ENCODE measurements around the gene MRGPRX3.
"Not testable (repeated sequence)": the region's sequence is repeated elsewhere in the genome, so short reads cannot be mapped to it uniquely, and the experiment has no call there.

Gene MRGPRX3

DNA sequence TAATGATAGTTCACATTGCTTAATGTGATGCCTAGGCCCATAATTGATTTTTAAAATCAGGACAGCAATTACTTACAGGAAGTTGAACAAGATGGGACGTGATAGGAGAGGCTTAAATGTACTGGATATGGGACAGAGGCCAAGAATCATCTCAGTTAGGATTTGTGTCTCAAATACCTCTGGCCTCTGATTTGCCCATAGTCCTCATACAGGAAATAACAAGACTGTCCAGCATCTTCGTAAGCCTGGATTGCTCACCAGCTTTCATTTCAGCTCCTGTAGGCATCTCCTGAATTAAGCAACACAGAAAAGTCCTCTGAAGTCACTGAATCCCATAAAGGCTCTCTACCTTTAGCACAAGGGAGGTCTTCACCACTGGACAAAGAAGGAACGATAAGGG lies at the start of gene MRGPRX3:
MRGPRX3 (plus strand) TSS at position 231 of the 400 bp plus-strand sequence. CDS start 4,632 bp downstream, outside the sequence.
- in situ Hi-C loops (cut with HindIII; ENCODE audit: low sequenced_read_pairs), result no loop called here

DNA sequence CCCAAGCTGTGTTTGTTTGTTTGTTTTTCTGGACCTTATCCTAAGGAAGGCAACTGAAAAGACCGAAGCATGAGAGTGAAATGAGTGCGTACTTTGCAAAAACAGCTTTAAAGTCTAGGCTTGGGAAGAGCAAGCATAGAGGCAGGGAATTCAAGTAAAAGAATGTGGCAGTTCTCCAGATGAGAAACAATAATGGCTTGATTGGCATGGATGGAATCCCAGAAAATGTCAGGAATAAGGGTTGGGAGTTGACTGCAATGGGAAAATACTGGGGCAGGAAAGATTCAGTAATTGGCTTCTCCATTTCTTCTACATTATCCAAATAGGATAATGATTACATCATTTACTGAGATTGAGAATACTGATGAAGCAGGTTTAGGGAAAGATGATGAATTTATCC lies 44.0 kb upstream of the MRGPRX3 start:
- in situ Hi-C loops (cut with HindIII; ENCODE audit: low sequenced_read_pairs), result no loop called here

DNA sequence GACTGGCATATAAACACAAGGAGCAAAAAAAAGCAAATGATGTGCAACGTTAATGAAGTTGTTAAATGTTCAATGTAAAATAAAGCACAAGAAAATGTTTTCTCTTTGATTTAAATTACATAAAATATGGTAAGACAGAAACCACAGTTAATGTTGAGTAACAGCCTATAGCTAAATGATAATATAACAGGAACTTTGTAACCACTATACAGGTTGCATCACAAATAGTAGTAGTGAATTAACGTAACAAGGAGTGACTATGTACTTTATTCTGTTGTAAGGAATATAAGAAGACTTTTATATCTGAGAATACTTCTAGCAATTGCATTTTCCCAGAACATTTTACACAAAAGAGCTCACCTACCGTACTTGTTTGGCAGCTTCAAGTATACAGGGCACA lies 43.4 kb upstream of the MRGPRX3 start:
- in situ Hi-C loops (cut with HindIII; ENCODE audit: low sequenced_read_pairs), result no loop called here

DNA sequence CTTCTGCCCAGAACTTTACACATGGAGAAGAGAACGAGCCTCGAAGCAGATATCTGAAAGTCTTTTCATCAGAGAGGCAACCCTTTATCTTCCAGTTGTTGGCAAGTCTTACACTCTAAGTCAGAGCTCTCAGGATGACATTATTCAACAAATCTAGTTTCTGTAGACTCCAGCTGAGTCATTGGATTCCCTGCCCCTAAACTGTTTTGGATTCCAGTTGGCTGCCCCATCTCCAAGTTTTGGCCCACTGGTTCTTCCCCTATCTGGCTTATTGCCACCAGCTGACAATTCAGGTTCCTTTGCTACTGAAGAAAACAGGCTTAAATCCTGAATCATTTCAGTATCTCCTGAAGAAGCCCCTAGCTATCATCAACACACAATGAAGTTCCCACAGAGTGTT lies 40.6 kb upstream of the MRGPRX3 start:
- in situ Hi-C loops (cut with HindIII; ENCODE audit: low sequenced_read_pairs), result no loop called here

DNA sequence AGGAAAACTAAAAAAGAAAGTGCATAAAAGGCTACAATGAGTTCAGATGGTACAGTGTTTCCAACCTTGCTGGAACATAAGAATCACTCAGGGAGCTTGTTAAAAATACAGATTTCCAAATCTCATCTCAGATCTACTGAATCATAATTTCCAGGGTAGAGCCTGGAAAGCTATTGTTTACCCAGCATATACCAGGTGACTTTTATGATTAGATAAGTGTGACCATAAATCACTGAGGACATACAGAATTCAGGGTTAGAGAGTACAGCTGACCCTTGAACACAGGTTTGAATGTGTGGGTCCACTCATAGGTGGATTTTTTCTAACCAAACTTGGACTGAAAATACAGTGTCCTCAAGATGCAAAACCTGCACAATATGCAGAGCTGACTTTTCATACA lies 38.4 kb upstream of the MRGPRX3 start:
- in situ Hi-C loops (cut with HindIII; ENCODE audit: low sequenced_read_pairs), result no loop called here

DNA sequence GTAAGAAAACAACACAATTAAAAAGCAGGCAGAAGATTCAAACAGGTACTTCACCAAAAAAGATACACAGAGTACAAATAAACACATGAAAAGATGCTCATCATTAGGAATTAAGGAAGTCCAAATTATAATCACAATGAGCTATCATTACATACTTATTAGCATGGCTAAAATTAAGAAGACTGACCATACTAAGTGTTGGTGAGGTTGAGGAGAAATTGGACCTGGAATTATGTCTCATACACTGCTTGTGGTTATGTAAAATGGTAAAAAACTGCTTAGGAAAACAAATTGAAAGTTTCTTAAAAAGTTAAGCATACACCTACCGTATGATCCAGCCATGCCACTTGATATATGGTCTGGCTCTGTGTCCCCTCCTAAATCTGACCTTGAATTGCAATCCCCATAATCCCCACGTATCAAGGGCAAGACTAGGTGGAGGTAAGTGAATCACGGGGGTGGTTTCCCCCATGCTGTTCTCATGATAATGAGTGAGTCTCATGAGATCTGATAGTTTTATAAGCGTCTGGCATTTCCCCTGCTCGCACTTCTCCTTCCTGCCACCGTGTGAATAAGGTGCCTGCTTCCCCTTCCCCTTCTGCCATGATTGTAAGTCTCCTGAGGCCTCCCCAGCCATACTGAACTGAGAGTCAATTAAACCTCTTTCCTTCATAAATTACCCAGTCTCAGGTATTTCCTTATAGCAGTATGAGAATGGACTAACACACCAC lies 31.3 kb upstream of the MRGPRX3 start:
- in situ Hi-C loops (cut with HindIII; ENCODE audit: low sequenced_read_pairs), result no loop called here

DNA sequence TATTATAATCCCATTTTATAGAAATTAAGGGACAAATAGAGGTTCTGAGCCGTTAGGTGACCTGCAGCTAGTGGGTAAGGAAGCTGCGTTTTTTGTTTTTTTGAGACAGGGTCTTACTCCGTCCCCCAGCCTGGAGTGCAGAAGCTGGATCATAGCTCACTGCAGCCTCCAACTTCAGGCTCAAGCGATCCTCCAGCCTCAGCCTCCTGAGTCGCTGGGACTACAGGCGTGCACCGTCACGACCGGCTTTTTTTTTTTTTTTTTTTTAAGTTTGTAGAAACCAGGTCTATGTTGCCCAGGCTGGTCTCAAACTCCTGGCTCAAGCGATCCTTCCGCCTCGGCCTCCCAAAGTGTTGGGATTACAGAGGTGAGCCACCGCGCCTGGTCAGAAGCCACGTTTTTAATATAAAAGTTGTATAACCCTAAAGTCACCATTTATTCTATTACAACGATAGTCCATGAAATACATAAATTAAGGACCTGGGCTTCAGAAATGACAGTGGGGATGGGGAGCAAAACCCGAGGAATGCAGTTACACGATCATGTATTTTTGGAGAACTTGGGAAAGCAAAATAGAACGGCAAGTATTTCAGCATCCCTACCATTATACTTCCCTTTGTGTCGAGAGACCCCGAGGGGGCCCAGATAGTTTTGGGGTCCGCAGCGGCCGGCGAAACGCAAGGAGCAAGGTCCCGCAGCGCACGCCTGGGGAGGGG lies 27.1 kb upstream of the MRGPRX3 start:
- in situ Hi-C loops (cut with HindIII; ENCODE audit: low sequenced_read_pairs), result no loop called here

DNA sequence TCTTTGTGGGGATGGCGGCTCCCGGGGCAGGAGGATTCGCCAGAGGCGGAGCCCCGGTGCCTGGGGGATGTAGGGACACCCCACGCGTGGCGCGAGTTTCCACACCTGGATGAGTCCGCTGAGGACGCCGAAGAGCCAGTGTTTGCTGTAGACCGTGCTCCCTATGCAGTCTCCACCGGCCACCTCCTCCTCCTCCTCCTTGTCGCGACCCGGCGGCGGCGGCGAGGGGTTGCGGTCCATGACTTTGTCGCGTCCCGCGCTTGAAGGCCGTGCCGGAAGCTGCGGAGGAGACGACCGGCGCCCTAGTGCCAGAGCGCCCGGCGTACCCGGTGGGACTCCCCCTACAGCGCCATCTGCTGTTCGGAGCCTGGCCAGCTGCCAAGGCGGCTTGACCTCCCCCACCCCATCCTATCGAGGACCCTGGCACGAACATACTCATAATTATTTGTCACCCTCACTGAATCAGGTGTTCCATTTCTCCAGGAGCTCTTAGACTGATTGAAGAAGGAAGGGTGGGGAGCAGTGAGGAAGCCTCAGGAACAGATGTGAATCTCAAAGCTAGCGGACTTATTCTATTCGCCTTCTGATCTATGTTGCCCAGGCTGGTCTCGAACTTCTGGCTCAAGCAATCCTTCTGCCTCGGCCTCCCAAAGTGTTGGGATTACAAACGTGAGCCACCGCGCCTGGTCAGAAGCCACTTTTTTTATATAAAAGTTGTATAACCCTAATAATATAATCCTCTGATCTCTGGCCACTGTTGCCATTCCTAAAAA lies 26.4 kb upstream of the MRGPRX3 start, which contains the start of gene SAAL1:
SAAL1 (minus strand) TSS at position 281 of the 773 bp plus-strand sequence; CDS start at position 240, 41 bp downstream.
- in situ Hi-C loops (cut with HindIII; ENCODE audit: low sequenced_read_pairs), result no loop called here

DNA sequence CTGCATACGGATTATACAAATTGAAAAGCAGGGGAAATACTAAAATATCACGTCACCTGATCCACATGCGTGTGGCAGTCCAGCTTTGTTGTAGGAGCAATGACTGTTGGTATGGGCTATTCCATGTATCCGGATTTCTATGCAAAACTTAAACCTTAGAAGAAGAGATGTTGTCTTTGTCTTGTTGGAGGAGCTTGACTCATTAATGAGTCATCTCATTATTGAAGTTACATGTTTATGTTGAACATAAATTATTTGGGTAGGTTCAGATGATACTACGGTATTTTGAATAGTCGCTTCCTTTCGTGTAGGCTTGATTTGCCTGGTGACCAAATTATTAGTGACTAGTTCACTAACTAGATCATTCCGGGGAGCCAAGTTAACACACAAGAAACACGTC lies 25.7 kb upstream of the MRGPRX3 start:
- in situ Hi-C loops (cut with HindIII; ENCODE audit: low sequenced_read_pairs), result no loop called here

DNA sequence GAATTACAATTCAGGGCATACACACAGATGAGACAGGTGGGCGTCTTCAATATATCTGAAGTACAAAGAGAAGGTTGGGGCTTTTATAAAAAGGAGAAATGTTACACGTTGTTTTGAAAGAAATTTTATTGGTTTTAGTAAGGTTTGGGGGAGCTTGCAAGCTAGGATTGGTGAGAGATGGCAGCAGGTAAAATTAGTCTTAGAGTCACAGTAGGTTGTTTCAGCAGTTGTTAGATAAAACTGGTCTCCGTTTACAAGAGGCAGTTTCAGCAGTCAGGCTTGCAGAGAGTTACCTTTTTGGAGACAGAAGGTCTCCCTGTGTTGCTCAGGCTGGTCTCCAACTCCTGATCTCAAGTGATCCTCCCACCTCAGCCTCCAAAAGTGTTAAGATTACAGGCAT lies 24.1 kb upstream of the MRGPRX3 start:
- in situ Hi-C loops (cut with HindIII; ENCODE audit: low sequenced_read_pairs), result no loop called here

DNA sequence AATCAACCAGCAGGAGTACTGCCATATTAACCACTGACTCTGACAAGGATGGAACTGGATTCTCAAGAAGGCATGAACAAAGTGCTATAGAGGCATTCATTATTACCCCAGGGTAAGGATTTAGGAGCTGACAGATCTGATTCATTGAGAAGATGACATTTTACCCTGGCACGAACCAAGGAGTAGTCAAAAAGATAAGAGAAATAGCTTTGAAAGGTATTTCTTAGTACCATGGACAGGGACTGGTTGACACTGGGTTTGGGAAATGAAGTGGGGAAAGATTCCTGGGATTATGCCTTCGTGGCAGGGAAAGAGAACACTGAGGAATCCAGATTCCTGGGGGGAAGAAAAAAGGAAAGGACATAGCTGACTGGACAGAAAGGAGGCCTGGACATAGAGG lies 21.4 kb upstream of the MRGPRX3 start:
- in situ Hi-C loops (cut with HindIII; ENCODE audit: low sequenced_read_pairs), result loop anchor here (5.0 kb wide), 1 partner anchor 49 kb away; no protein-coding TSS in a partner anchor

DNA sequence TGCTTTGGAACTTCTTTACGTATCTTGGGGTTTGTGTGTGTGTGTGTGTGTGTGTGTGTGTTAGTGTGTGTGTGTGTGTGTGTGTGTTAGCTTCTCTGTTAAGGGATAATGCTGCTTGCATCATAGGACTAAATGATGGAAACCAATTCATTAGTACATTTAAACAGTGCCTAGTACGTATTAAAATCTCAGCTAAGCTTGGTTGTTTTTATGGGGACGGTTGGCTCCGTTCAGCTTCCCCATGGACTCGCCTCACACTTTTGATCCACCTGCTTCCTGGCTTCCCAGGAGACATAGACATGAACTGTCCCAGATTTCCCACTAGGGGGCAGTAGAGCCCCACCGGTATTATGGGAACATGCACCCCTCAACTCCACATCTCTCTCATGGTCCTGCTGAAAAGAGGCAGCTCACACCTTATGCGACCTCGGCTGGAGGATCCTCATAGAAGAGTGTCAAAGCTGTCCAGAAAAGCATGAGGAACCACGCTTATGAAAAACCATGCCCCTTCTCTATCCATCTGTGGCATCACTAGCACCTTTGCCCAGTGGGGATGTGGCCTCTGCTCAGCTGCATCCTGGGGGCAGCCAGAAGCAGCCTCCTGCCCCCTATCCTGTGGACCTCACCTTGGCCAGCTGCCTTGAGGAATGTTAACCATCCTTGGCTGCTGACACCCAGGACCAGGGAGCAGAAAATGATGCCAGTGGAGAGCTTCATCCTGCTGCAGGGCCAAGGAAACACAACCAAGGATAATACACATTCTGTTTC lies 16.8 kb upstream of the MRGPRX3 start:
- in situ Hi-C loops (cut with HindIII; ENCODE audit: low sequenced_read_pairs), result no loop called here

DNA sequence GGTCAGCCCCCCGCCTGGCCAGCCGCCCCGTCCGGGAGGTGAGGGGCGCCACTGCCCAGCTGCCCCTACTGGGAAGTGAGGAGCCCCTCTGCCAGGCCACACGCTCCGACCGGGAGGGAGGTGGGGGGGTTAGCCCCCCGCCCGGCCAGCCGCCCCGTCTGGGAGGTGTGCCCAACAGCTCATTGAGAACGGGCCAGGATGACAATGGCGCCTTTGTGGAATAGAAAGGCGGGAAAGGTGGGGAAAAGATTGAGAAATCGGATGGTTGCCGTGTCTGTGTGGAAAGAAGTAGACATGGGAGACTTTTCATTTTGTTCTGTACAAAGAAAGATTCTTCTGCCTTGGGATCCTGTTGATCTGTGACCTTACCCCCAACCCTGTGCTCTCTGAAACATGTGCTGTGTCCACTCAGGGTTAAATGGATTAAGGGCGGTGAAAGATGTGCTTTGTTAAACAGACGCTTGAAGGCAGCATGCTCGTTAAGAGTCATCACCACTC lies 11.0 kb upstream of the MRGPRX3 start:
- in situ Hi-C loops (cut with HindIII; ENCODE audit: low sequenced_read_pairs), result not testable (repeated sequence)

DNA sequence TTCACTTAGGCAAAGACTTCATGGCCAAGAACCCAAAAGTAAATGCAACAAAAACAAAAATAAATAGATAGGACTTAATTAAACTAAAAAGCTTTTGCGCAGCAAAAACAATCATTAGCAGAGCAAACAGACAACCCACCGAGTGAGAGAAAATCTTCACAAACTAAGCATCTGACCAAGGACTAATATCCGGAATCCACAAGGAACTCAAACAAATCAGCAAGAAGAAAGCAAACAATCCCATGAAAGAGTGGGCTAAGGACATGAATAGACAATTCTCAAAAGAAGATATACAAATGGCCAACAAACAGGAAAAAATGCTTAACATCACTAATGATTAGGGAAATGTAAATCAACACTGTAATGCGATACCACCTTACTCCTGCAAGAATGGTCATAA lies 1.3 kb upstream of the MRGPRX3 start:
- in situ Hi-C loops (cut with HindIII; ENCODE audit: low sequenced_read_pairs), result not testable (repeated sequence)

DNA sequence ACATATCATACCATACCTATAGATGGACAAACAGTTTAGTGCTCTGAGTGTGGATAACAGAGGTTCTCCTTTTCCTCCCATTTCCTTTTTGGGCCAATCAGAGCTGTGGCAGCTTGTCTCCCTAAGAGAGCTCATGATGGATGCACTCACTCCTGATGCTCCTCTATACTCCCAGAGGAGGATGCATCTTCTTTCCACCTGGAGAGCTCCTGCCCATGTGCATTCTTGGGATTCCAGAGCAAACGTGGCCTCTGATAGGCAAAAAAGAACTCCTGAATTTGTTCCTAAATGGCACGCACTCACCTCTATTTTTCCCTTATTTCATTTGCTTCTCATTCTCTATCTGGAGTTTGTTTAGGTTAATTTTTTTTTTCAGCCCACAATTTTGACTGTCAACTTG lies 2.9 kb downstream of the MRGPRX3 start:
- in situ Hi-C loops (cut with HindIII; ENCODE audit: low sequenced_read_pairs), result no loop called here

DNA sequence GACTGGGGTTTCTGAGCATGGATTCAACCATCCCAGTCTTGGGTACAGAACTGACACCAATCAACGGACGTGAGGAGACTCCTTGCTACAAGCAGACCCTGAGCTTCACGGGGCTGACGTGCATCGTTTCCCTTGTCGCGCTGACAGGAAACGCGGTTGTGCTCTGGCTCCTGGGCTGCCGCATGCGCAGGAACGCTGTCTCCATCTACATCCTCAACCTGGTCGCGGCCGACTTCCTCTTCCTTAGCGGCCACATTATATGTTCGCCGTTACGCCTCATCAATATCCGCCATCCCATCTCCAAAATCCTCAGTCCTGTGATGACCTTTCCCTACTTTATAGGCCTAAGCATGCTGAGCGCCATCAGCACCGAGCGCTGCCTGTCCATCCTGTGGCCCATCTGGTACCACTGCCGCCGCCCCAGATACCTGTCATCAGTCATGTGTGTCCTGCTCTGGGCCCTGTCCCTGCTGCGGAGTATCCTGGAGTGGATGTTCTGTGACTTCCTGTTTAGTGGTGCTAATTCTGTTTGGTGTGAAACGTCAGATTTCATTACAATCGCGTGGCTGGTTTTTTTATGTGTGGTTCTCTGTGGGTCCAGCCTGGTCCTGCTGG lies 4.9 kb downstream of the MRGPRX3 start:
- in situ Hi-C loops (cut with HindIII; ENCODE audit: low sequenced_read_pairs), result no loop called here

DNA sequence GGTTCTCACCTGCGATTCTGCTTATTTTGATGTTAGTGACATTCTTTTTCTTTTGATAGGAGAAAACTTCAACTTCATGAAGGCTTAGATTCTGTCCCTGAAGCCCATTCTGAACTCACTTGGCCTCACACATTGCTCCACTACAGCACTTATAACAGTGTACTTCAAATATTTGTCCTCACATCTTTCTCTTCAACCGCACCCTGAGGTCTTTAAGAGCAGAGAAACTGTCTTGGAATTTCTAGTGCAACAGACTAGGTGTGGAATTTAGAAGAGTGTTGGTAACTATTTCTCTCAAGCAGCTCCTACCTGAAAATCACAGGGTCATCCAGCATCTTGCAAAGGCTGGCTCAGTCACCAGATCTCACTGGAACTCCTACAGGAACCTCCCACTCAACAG lies 7.8 kb downstream of the MRGPRX3 start:
- in situ Hi-C loops (cut with HindIII; ENCODE audit: low sequenced_read_pairs), result no loop called here

DNA sequence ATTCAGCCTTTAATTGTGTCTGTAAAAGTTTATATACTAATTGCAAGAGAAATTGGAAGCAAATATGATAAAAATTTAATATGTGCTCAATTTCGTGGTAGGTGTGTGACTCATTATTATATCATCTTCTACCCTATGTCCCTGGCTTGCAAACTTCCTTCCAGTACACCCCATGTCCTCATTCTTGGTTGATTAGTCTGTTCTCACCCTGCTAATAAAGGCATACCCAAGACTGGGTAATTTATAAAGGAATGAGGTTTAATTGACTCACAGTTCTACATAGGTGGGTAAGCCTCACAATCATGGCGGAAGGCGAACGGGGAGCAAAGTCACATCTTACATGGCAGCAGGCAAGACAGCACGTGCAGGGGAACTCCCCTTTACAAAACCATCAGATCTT lies 11.9 kb downstream of the MRGPRX3 start:
- in situ Hi-C loops (cut with HindIII; ENCODE audit: low sequenced_read_pairs), result no loop called here

DNA sequence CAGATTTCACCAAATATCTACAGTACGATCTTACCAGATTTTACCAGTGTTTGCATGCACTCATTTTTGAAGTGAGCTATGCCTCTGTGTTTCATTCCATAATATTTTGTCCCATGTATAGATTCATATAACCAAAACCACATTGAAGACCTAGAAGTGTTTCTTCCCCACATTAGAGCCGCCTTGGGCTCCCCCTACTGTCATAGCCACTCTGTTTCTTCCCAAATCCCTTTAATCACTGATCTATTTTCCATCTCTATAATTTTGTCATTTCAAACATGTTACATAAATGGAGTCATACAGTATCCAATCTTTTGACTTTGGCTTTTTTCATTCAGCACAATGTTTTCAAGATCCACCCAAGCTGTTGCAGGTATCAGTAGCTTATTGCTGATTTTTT lies 12.7 kb downstream of the MRGPRX3 start:
- in situ Hi-C loops (cut with HindIII; ENCODE audit: low sequenced_read_pairs), result no loop called here

DNA sequence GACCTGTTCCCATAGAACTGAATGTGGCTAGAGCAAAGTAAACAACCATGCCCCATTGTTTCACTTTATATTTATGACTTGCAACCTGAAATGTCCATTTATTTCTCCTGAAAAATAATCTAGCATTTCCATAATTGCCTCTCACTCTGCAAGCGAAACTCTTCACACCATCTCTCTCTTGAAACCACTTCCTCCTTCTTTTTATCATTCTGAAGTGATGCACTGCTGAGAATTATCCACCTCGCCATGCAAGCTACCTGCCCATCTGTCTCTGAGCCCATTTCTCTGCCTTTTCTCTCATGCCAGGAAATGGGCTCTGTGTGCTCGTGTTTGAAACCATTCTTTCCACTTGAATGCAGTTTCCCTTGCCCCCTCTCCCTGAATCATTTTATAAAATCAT lies 13.5 kb downstream of the MRGPRX3 start:
- in situ Hi-C loops (cut with HindIII; ENCODE audit: low sequenced_read_pairs), result no loop called here
